NCI-H128 (cell line): Measurements from ENCODE around the gene PXK.
"Not testable (repeated sequence)": the region's sequence is repeated elsewhere in the genome, so short reads cannot be mapped to it uniquely, and the experiment has no call there.

Experiments
- DNase-seq: peaks from one replicate; lab custom pipeline; 2025; ENCODE audit not compliant: unreplicated experiment; lab: John Stamatoyannopoulos, UW

The PXK gene

GRCh38 chr3:58332575-58333188 is at the start of gene PXK:
Gene PXK, plus strand, starts transcription at chr3:58332892. Its CDS starts 97 bp downstream, at chr3:58332989.
- no peak for DNase-seq

GRCh38 chr3:58285334-58285733 is 47.4 kb upstream of the PXK start:
- no peak for DNase-seq

GRCh38 chr3:58287354-58287753 is 45.3 kb upstream of the PXK start:
- no peak for DNase-seq

GRCh38 chr3:58288011-58288728 is 44.5 kb upstream of the PXK start:
- no peak for DNase-seq

- not testable (repeated sequence) for DNase-seq
These were observed 43.6 kb upstream of the PXK start for GRCh38 chr3:58288964-58289613.

GRCh38 chr3:58290446-58290845 is 42.2 kb upstream of the PXK start:
- DNase-seq = not testable (repeated sequence)

GRCh38 chr3:58291671-58292338 is 40.9 kb upstream of the PXK start:
- no peak for DNase-seq

GRCh38 chr3:58292866-58293265 is 39.8 kb upstream of the PXK start:
- no peak for DNase-seq

- DNase-seq = no peak
These were observed 39.2 kb upstream of the PXK start for GRCh38 chr3:58293516-58293915.

GRCh38 chr3:58296269-58296668 is 36.4 kb upstream of the PXK start:
- DNase-seq = no peak

GRCh38 chr3:58296843-58297242 is 35.8 kb upstream of the PXK start:
- no peak for DNase-seq

- no peak for DNase-seq
These were observed 34.5 kb upstream of the PXK start for GRCh38 chr3:58298190-58298589.

- DNase-seq = no peak
These were observed 33.6 kb upstream of the PXK start for GRCh38 chr3:58299075-58299474.

- no peak for DNase-seq
These were observed 32.7 kb upstream of the PXK start for GRCh38 chr3:58299839-58300516.

- peak; percentile 91 for DNase-seq
These were observed 26.6 kb upstream of the PXK start, which contains the start of the genes HTD2 and RPP14 for GRCh38 chr3:58305882-58306711. Gene HTD2, plus strand, starts transcription at chr3:58306520. Its CDS starts 11,094 bp downstream, at chr3:58317614. Gene RPP14, plus strand, starts transcription at chr3:58306245. Its CDS starts 4,085 bp downstream, at chr3:58310330.

- no peak for DNase-seq
These were observed 25.0 kb upstream of the PXK start for GRCh38 chr3:58307639-58308215.

- no peak for DNase-seq
These were observed 24.0 kb upstream of the PXK start for GRCh38 chr3:58308728-58309127.

GRCh38 chr3:58317811-58318210 is 14.9 kb upstream of the PXK start:
- DNase-seq = no peak

- DNase-seq = no peak
These were observed 10.9 kb upstream of the PXK start for GRCh38 chr3:58321791-58322190.

- no peak for DNase-seq
These were observed 9.9 kb upstream of the PXK start for GRCh38 chr3:58322793-58323192.
